IPS-NIHi7 (cell line): ENCODE results near the gene NCOR2.
A peak's percentile ranks its signal among the peaks of the same experiment; 100 is the strongest.

ENCODE experiments used
- DNase-seq: peaks from one replicate; pipeline ENCODE4 v3.0.0; 2012; ENCODE audit warnings: mixed read lengths; ENCODE audit errors: extremely low spot score

NCOR2 gene

DNA sequence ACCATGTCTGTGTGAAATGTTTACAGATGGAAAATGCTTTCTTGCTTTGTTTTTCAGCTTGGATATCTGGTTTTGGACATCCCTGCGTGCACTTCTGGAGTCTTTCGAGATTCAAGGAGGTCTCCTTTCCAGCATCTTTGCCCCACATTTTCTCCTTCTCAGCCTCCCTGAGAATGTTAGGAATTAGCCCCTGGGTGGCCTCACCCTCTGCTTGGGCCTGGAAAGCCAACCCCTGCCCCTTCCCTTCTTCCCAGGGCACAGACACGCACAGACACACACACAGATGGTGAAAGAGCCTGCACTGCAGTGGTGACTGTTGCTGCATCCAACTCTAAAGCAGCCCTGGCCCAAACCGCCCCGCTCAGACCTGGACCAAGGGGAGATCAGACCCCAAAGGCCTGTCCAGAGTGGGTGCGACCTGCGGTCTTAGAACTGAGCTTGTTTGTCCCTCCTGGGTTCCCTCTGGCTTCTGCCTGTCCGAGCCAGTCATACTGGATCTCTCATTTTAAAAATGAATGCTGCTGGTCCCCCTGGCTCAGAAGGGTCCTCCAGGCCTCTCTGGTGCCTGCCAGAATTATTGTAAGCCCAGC is 8.7 kb upstream of the NCOR2 start:
- no peak for DNase-seq

DNA sequence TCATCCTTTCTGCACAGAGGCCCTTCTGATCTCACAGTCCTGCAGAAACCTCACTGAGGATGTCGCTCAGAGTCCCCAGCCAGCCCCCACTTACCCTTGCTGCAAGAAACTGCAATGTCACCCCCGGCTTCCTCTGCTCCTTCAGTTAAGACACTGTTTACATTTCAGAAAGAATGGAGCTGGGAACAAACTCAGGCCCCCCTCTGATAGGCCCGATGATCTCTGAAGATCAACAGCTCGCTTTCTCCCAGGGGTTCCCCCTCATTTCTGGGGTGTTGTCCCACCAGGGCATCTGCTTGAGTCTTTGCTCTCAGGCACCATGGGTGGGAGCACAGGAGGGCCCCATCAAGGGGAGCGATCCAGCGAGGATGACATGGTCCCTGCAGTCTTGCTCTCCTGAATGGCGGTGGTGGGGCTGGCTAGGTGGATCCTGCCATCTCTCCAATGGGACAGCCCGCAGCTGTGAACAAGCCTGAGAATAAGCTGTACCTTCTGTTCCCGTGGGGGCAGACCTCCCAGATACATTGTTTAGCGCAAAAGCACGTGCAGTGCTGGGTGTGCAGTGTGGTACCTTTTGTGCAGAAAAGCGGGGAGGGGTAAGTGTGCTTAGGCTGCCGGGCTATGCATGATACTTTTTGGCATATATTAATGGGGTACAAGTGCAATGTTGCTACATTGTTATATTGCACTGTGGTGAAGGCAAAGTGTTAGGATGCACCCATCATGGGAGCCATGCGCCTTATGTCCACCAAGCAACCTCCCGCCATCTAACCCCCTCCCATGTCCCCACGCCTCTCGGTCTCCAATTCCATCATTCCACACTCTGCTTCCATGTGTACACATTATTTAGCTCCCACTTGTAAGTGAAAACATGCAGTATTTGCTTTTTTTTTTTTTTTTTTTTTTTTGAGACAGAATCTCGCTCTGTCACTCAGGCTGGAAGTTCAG is 6.7 kb upstream of the NCOR2 start:
- no peak for DNase-seq

- no peak for DNase-seq
Measured at GRCh38 chr12:124571556-124571955, 4.1 kb upstream of the NCOR2 start.

GRCh38 chr12:124570810-124571209 is 3.4 kb upstream of the NCOR2 start:
- DNase-seq = no peak

DNA sequence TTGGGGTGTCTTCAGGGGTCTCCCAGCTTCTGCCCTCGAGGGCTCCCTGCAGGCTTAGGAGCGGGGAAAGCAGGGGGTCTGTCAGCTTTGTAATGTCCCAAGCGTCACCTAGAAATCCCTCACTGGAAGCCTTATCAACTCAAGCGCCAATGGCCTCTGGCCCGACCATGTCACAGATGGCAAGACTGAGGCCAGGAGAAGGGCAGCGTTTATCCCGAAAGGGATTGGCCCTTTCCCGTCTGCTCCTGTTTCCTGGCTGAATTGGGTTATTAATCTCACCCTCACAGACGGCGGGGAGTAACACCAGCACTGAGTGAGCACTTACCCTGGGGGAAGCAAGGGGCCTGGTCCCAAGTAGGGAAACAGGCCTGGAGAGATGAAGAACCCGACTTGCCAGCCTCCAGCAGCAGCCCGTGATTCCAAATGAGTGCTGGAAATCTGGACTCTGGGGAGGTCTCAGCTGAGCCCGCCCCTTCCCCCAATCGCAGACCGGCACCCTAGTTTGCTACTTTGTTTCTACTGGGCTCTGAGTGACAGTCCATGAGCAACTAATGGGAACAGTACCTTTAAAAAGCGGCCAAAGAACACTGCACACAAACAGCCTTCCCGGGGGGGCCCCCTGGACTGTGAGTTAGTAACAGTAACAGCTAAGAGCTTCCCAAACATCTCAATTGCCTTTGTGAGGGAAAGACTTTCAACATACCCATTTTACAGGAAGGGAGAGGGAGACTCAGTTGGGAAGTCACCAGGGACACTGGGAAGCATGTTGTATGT is 2.1 kb upstream of the NCOR2 start:
- no peak for DNase-seq

DNA sequence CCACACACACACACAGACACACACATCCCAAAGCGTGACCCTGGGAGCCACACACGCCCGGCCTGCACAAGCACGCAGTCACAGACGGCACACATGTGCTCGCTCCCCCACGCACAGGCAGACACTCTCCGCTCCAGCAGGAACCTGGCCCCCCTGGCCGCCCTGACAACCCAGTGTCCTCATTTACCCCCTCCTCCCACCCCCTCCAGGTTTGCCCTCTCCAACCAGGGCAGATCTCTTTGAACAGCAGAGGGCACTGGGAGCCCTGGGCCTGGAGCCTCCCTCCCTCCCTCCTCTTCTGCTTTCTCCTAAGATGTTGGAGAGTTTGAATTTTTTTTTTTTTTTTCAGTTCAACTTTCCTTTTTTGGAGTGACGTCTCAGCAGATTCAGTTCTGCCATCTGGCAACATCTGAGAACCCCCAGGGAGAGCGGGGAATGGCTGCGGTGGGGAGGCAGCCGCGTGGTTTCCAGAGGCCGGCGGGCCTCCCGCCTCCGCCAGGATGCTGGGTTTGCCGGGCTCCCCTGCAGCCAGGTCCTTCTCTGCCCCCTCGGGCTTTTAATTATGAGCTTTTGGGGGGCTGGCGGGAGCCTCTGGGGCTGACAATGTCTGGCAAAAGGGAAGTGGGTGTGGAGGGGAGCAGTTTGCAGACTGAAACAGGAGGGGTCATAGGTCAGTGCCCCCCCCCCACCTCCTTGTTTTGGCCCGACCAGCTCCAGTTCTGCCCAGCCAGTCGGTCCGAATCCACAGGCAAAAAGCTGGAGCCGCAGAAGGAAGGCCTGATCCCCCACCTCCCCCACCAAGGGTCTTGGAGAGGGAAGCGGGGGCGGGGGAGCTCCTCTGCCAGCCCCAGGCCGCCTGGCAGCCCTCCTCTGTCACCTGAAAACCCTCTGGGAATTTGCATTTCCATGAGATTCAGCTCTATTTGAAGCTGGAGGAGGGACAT is 1.3 kb upstream of the NCOR2 start:
- DNase-seq = peak; percentile 62

DNA sequence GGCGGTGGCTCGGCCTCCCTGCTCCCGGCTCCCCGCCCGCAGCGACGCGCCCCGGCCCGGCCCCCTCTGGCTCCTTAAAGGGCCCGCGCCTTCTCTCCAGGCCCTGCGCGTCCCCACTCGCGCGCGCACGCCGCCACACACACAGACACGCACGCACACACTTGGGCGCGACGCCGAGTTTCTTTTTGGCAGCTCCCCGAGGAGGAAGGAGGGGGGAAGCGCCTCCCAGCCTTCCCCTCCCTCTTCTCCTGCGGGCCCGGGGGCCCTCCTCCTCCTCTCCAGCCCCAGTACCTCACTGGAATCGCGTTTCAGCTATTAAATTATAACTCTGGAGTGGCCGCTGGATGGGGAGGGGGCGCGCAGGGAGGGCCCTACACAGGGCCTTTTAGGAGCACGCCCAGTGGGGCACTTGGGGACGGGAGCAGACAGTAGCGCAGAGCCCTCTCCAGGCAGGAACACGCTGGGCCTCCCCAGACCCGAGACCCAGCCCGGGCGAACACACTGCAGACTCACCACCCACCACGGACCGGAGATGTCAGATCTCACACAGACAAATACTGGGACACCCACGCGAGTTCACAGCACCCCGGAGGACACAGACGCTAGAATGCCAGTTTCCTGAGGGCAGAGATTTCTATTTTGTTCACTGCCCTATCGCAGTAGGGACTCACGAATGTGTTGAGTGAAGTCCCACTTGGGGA is 411 bp upstream of the NCOR2 start:
- peak; percentile 85 for DNase-seq

- peak; percentile 81 for DNase-seq
Measured at GRCh38 chr12:124566161-124566996, 1.0 kb downstream of the NCOR2 start.

GRCh38 chr12:124565656-124566160 is 1.7 kb downstream of the NCOR2 start:
- no peak for DNase-seq

DNA sequence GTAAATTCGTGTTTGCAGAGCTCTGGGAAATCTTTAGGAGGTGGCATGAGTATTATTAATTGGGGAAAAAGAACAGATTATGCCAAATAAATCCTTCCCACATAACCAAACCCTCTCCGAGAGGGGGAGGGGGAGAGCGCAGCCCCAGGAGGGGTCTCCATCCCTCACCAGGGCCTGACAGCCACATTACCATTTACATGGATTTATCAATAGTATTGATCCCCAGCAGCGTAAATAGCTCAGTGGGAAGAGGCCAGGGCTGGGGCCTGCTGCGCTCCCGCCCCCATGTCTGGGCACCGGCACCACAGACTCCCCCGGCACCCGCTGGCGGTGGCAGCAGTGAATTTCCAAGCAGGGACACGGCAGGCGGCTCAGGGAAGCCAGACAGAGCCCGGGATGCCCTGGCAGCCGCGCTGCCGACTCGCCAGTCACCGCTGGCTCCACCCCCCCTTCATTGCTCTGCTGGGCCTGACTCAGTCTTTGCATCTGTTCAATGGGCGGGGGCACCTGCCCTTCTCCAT is 2.4 kb downstream of the NCOR2 start:
- no peak for DNase-seq

DNA sequence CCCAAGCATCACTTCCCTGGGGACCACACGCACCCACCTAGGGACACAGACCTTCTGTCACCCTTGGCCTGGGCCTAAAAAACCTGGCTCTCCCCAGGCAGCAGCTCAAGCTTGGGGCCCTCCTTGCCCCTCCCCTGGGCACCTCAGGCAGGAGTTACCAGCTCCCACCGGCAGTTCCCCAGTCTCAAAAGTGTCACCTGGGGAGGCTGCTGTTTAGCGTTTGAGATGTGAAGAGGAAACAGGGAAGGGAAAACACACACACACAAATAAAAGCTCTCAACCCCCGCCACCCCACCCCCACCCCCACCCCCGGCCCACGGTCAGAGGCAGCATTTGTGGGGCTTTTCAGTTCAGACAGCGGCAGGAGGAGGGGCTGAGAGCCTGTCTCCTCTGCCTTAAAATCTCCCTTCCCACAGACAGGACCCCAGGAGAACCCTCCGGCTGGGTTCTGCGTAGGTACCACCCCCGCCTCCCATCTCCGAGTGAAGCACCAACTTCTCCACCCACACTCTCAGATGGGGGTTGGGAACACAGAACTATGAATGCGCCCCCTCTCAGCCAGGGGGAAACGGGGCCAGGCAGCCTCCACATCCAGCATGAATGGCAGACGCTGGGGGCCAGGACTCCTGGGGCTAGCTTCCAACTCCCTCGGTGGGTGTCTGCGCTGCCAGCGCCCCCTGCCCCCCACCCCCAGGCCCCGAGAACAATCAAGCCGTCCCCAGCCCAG is 3.0 kb downstream of the NCOR2 start:
- DNase-seq = peak; percentile 71

- no peak for DNase-seq
Measured at GRCh38 chr12:124563809-124564208, 3.6 kb downstream of the NCOR2 start.

GRCh38 chr12:124563401-124563800 is 4.0 kb downstream of the NCOR2 start:
- DNase-seq = no peak

- no peak for DNase-seq
Measured at GRCh38 chr12:124562796-124563181, 4.6 kb downstream of the NCOR2 start.

GRCh38 chr12:124562018-124562795 is 5.2 kb downstream of the NCOR2 start:
- no peak for DNase-seq

DNA sequence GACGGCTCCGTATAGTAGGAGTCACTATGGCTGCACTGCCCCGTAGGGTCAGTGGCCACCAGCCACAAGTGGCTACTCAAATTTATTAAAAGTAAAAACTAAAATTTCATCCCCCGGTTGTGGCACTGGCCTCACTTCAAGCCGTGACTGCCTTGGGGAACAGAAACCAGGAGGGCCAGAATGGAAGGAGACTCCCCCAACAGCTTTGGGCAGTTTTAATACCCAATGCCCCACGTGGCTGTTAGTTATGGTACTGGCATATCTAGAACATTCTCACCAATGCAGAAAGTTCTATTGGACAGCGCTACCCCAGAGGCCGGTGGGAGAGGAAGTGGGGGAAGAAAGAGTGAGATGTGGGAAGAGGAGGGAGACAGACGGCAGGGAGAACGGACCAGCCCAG is 6.2 kb downstream of the NCOR2 start:
- DNase-seq = no peak

DNA sequence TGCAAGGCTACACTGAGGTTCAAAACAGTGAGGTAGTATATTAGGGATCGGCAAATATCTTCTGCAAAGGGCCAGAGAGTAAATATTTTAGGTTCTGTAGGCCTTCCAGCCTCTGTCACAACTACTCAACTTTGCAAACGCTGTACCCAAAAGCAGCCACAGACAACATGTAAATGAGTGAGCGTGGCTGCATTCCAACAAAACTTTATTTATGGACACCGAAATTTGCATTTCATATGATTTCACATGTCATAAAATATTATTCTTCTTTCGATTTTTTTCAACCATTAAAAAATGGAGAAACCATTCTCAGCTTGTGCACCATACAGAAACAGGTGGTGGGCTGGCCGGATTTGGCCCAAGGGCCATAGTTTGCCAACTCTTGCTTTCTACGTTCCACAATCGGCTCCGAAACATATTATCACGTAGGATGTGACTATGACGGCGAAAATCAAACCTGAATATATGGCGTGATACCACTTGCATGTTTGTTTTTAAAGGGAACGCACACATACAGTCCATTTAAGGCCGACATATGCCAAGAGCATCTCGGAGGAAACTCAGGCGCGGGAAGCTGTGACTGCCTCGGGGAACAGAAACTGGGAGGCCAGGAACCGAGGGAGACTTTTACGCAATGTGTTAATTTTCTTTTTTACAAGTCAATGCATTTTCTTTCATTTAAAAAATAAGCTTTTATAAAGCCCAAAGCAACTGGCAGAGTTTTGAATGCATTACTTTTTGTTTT is 7.1 kb downstream of the NCOR2 start:
- DNase-seq = no peak
